K562 (cell line): Measurements from ENCODE around the gene SPDL1. TPM values are rescaled to one million over a fixed set of nuclear protein-coding genes. Genes with fewer than 3 reads are reported as not detected.
A peak's percentile ranks its signal among the peaks of the same experiment; 100 is the strongest.

Experiments used
- BRF1 ChIP-seq: IDR thresholded peaks from 3 replicates; pipeline ENCODE4 v1.6.1; 2011; ENCODE audit warnings: borderline replicate concordance, mild to moderate bottlenecking; ENCODE audit not compliant: insufficient read length; ENCODE audit errors: extremely low read depth
- ETV6 ChIP-seq, 3 experiments: fragments of 150-350 bp in 1 of 3; sonication (generic) in 1 of 3; formaldehyde crosslinking in 1 of 3; IDR thresholded peaks; 2 replicates each; pipeline versions ENCODE4 v1.6.1 to v1.8.0; 2014 to 2022; ENCODE audit warnings: borderline replicate concordance in 2 of 3, low read depth in 2 of 3, antibody characterized with exemption in 1 of 3, low read length in 1 of 3, mild to moderate bottlenecking in 1 of 3, missing genetic modification reagents in 1 of 3
- FOXA3 ChIP-seq, 2 experiments: fragments of 450-650 bp in 1 of 2; sonication (generic) in 1 of 2; formaldehyde crosslinking; IDR thresholded peaks in 1 of 2; conservative IDR thresholded peaks in 1 of 2; 2 replicates each; pipeline versions ENCODE4 v1.4.0 to v1.8.0; 2020 to 2022; ENCODE audit warnings: mild to moderate bottlenecking in 2 of 2, missing genetic modification reagents in 1 of 2
- MAFG ChIP-seq: fragments of 450-650 bp; conservative IDR thresholded peaks from 2 replicates; pipeline ENCODE4 v1.6.1; 2016; ENCODE audit warnings: missing genetic modification characterization, missing compliant biosample characterization
- SRSF7 ChIP-seq: fragments of 200-400 bp; formaldehyde crosslinking; optimal IDR thresholded peaks from 2 replicates; pipeline ENCODE3; 2017; ENCODE audit warnings: mild to moderate bottlenecking, low read depth, low read length
- TRIM24 ChIP-seq, 2 experiments: fragments of 450-650 bp; IDR thresholded peaks; 2 replicates each; pipeline ENCODE4 v1.6.1; 2016
- ZNF133 ChIP-seq: fragments of 250-450 bp; sonication (Bioruptor Pico); IDR thresholded peaks from 2 replicates; pipeline ENCODE4 v1.4.0; 2020; ENCODE audit warnings: mild to moderate bottlenecking
- ZNF316 ChIP-seq: fragments of 450-650 bp; IDR thresholded peaks from 2 replicates; pipeline ENCODE4 v1.6.1; 2016
- polyA plus RNA-seq, 8 experiments: library from polyadenylated mRNA; depleted of rRNA in 4 of 8; stranded (reverse) in 5 of 8; unstranded in 3 of 8; fragments of >200 nt; fragmentation: Nextera tagmentation in 2 of 8; fragmentation: Illumina TruSeq in 1 of 8; extraction: Ambion mirVana in 2 of 8; extraction: Trizol in 1 of 8; gene quantifications; 2 replicates each; pipeline versions ENCODE4 v1.2.1 to v1.2.3, GENCODE V29; 2011 to 2014; ENCODE audit warnings: inconsistent platforms in 1 of 8, missing spikeins in 1 of 8
- total RNA-seq, 7 experiments: library from RNA; depleted of rRNA in 6 of 7; stranded (reverse); fragments of >200 nt in 6 of 7; fragmentation: Illumina TruSeq in 2 of 7; extraction: Trizol in 2 of 7; gene quantifications; 2 replicates each; pipeline versions ENCODE4 v1.2.1 to v1.2.3, GENCODE V29; 2011 to 2021; ENCODE audit warnings: low replicate concordance in 1 of 7
- TF ChIP-seq, protein P1 (sequence below), 2 experiments: fragments of 150-350 bp in 1 of 2; IDR thresholded peaks; 2 replicates each; pipeline ENCODE4 v1.6.1; 2012 to 2016; ENCODE audit warnings: low read depth in 2 of 2, low read length in 2 of 2, mild to moderate bottlenecking in 1 of 2, moderate library complexity in 1 of 2
- TF ChIP-seq, protein P2 (sequence below), 2 experiments: fragments of 450-650 bp in 1 of 2; sonication (generic) in 1 of 2; formaldehyde crosslinking in 1 of 2; IDR thresholded peaks; 2 replicates each; pipeline versions ENCODE4 v1.7.1 to v1.9.0; 2016 to 2022; ENCODE audit warnings: inconsistent platforms in 1 of 2, mild to moderate bottlenecking in 1 of 2, missing genetic modification reagents in 1 of 2
- TF ChIP-seq, protein P3 (sequence below): sonication (generic); formaldehyde crosslinking; IDR thresholded peaks from 2 replicates; pipeline ENCODE4 v1.8.1; 2022; ENCODE audit warnings: missing genetic modification reagents

The SPDL1 gene
- total and polyA plus RNA-seq, 9 of the 15 experiments (the other 6 are each of a cell fraction or from before 2014, with no cell fraction given): 32.4 to 59.6 (median 49.0) TPM

DNA sequence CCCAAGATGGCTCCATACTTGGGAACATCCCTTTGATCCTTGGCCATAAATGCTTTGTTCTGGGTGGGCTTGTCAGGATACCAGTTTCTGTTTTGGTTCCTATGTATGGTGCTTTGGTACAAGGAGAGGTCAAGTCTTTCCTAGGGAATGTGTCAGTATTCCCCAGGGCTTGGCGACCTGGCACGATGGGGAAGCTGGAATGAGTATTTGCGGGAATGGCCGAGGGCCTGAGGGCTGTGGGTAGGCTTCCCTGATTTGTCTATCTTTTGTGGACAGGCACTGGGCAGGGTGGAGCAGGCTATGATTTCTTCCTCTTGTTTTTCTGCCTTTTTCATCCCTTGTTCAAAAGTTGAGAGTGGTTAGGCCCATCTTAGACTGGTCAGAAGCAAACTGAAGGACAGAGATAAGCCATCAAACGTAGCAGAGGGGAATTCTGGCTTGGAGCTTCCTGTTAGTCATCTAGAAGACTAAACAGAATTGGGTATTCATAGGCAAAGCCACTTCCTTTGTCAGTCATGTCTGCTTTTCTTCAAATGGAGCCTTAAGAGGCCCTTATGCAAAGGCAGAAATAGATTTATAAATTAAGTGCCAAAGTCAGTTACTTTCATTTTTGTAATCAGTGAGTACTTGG lies 67.2 kb downstream of the SPDL1 start (continued):
- TF ChIP-seq, protein P1, sequence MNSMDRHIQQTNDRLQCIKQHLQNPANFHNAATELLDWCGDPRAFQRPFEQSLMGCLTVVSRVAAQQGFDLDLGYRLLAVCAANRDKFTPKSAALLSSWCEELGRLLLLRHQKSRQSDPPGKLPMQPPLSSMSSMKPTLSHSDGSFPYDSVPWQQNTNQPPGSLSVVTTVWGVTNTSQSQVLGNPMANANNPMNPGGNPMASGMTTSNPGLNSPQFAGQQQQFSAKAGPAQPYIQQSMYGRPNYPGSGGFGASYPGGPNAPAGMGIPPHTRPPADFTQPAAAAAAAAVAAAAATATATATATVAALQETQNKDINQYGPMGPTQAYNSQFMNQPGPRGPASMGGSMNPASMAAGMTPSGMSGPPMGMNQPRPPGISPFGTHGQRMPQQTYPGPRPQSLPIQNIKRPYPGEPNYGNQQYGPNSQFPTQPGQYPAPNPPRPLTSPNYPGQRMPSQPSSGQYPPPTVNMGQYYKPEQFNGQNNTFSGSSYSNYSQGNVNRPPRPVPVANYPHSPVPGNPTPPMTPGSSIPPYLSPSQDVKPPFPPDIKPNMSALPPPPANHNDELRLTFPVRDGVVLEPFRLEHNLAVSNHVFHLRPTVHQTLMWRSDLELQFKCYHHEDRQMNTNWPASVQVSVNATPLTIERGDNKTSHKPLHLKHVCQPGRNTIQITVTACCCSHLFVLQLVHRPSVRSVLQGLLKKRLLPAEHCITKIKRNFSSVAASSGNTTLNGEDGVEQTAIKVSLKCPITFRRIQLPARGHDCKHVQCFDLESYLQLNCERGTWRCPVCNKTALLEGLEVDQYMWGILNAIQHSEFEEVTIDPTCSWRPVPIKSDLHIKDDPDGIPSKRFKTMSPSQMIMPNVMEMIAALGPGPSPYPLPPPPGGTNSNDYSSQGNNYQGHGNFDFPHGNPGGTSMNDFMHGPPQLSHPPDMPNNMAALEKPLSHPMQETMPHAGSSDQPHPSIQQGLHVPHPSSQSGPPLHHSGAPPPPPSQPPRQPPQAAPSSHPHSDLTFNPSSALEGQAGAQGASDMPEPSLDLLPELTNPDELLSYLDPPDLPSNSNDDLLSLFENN (IDR thresholded peaks at IDR 0.05; ENCODE audit: low read depth in 2 of 2, low read length in 2 of 2): no peak
- no peak for TF ChIP-seq FOXA3 (CRISPR knock-in tag; conservative IDR thresholded peaks at IDR 0.05 in 1 of 2, IDR thresholded peaks at IDR 0.05 in 1 of 2)
- TF ChIP-seq BRF1: no peak
- no peak for TF ChIP-seq ETV6 (IDR thresholded peaks at IDR 0.05; ENCODE audit: borderline replicate concordance in 1 of 2, low read depth in 2 of 2, low read length in 1 of 2)
- TF ChIP-seq ETV6 (CRISPR knock-in tag; IDR thresholded peaks at IDR 0.05; ENCODE audit: borderline replicate concordance): no peak
- TF ChIP-seq, protein P2, sequence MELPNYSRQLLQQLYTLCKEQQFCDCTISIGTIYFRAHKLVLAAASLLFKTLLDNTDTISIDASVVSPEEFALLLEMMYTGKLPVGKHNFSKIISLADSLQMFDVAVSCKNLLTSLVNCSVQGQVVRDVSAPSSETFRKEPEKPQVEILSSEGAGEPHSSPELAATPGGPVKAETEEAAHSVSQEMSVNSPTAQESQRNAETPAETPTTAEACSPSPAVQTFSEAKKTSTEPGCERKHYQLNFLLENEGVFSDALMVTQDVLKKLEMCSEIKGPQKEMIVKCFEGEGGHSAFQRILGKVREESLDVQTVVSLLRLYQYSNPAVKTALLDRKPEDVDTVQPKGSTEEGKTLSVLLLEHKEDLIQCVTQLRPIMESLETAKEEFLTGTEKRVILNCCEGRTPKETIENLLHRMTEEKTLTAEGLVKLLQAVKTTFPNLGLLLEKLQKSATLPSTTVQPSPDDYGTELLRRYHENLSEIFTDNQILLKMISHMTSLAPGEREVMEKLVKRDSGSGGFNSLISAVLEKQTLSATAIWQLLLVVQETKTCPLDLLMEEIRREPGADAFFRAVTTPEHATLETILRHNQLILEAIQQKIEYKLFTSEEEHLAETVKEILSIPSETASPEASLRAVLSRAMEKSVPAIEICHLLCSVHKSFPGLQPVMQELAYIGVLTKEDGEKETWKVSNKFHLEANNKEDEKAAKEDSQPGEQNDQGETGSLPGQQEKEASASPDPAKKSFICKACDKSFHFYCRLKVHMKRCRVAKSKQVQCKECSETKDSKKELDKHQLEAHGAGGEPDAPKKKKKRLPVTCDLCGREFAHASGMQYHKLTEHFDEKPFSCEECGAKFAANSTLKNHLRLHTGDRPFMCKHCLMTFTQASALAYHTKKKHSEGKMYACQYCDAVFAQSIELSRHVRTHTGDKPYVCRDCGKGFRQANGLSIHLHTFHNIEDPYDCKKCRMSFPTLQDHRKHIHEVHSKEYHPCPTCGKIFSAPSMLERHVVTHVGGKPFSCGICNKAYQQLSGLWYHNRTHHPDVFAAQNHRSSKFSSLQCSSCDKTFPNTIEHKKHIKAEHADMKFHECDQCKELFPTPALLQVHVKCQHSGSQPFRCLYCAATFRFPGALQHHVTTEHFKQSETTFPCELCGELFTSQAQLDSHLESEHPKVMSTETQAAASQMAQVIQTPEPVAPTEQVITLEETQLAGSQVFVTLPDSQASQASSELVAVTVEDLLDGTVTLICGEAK (IDR thresholded peaks at IDR 0.05): no peak
- TF ChIP-seq, protein P2 (CRISPR knock-in tag; IDR thresholded peaks at IDR 0.05): no peak
- TF ChIP-seq TRIM24 (IDR thresholded peaks at IDR 0.05): peak in 1 of 2 experiments; percentile 17; a peak in 2 of 4 replicates
- TF ChIP-seq MAFG (tag): no peak
- TF ChIP-seq ZNF316: no peak
- TF ChIP-seq, protein P3, sequence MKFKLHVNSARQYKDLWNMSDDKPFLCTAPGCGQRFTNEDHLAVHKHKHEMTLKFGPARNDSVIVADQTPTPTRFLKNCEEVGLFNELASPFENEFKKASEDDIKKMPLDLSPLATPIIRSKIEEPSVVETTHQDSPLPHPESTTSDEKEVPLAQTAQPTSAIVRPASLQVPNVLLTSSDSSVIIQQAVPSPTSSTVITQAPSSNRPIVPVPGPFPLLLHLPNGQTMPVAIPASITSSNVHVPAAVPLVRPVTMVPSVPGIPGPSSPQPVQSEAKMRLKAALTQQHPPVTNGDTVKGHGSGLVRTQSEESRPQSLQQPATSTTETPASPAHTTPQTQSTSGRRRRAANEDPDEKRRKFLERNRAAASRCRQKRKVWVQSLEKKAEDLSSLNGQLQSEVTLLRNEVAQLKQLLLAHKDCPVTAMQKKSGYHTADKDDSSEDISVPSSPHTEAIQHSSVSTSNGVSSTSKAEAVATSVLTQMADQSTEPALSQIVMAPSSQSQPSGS (CRISPR knock-in tag): no peak
- TF ChIP-seq SRSF7: no peak
- TF ChIP-seq ZNF133 (CRISPR knock-in tag): no peak
